ENCODE data around the gene ANKK1. TPM values are rescaled to one million over a fixed set of nuclear protein-coding genes. Genes with fewer than 3 reads are reported as not detected.

ANKK1 gene
- total RNA-seq, 4 donors from 2014 or later: 0.17 to 0.83 (median 0.29) TPM; not detected in 1

GRCh38 chr11:113392236-113392921, 4.8 kb downstream of the ANKK1 start:
- no peak overlapping the region for H3K27ac ChIP-seq (replicated peaks in 1 of 4)
- no peak for TF ChIP-seq CTCF (IDR thresholded peaks at IDR 0.05)
- H3K9me3 ChIP-seq: no peaks in the 10 kb centered on the region
- 75% methylated on average over 3 of the region's 3 CpGs for WGBS
- intact Hi-C loops (cut with DNase I): no loop called here
- H3K4me1 ChIP-seq: peaks cover 0 to 9% (median 8%) of the 10 kb centered on the region in 4 donors
- H3K36me3 ChIP-seq: no peaks in the 10 kb centered on the region
- no peak for DNase-seq (ENCODE audit: extremely low spot score)
- peaks cover 0 to 40% (median 9%) of the 10 kb centered on the region in 4 donors for H3K27me3 ChIP-seq
- H3K4me3 ChIP-seq: no peak overlapping the region

GRCh38 chr11:113393501-113393985, 6.0 kb downstream of the ANKK1 start:
- no peak for TF ChIP-seq POLR2AphosphoS5 (IDR thresholded peaks at IDR 0.05)
- no peak for TF ChIP-seq CTCF (IDR thresholded peaks at IDR 0.05)
- TF ChIP-seq EP300 (IDR thresholded peaks at IDR 0.05): no peak
- no peak for TF ChIP-seq POLR2A (IDR thresholded peaks at IDR 0.05; ENCODE audit: low read depth)
- H3K36me3 ChIP-seq: no peaks in the 10 kb centered on the region
- intact Hi-C loops (cut with DNase I): no loop called here
- H3K9me3 ChIP-seq: no peaks in the 10 kb centered on the region
- H3K27me3 ChIP-seq: peaks cover 0 to 29% (median 0%) of the 10 kb centered on the region in 4 donors
- H3K4me3 ChIP-seq: no peak overlapping the region
- H3K27ac ChIP-seq (replicated peaks in 1 of 4): no peak overlapping the region
- whole genome bisulfite sequencing: 75% methylated on average over 5 of the region's 8 CpGs
- H3K4me1 ChIP-seq: no peaks in the 10 kb centered on the region
- no peak for DNase-seq (ENCODE audit: extremely low spot score)

- 94% methylated on average over 8 of the region's 11 CpGs for WGBS
- no peaks in the 10 kb centered on the region for H3K36me3 ChIP-seq
- TF ChIP-seq POLR2A (IDR thresholded peaks at IDR 0.05; ENCODE audit: low read depth): no peak
- no peak for TF ChIP-seq EP300 (IDR thresholded peaks at IDR 0.05)
- TF ChIP-seq POLR2AphosphoS5 (IDR thresholded peaks at IDR 0.05): no peak
- no peak for TF ChIP-seq CTCF (IDR thresholded peaks at IDR 0.05)
- no peaks in the 10 kb centered on the region for H3K9me3 ChIP-seq
- DNase-seq (ENCODE audit: extremely low spot score): no peak
- no peaks in the 10 kb centered on the region for H3K4me1 ChIP-seq
- peaks cover 0 to 16% (median 0%) of the 10 kb centered on the region in 4 donors for H3K27me3 ChIP-seq
- no peak overlapping the region for H3K27ac ChIP-seq (replicated peaks in 1 of 4)
- H3K4me3 ChIP-seq: no peak overlapping the region
- intact Hi-C loops (cut with DNase I): no loop called here
Measured at GRCh38 chr11:113394919-113395318, 7.3 kb downstream of the ANKK1 start.

- no peaks in the 10 kb centered on the region for H3K36me3 ChIP-seq
- TF ChIP-seq POLR2A (IDR thresholded peaks at IDR 0.05; ENCODE audit: low read depth): no peak
- TF ChIP-seq CTCF (IDR thresholded peaks at IDR 0.05): no peak
- no peak for TF ChIP-seq EP300 (IDR thresholded peaks at IDR 0.05)
- TF ChIP-seq POLR2AphosphoS5 (IDR thresholded peaks at IDR 0.05): no peak
- H3K27me3 ChIP-seq: peaks cover 0 to 7% (median 0%) of the 10 kb centered on the region in 4 donors
- 93% methylated on average over 9 of the region's 9 CpGs for WGBS
- DNase-seq (ENCODE audit: extremely low spot score): no peak
- H3K27ac ChIP-seq (replicated peaks in 1 of 4): no peak overlapping the region
- intact Hi-C loops (cut with DNase I): no loop called here
- no peaks in the 10 kb centered on the region for H3K4me1 ChIP-seq
- no peak overlapping the region for H3K4me3 ChIP-seq
- H3K9me3 ChIP-seq: no peaks in the 10 kb centered on the region
Measured at GRCh38 chr11:113395782-113396336, 8.3 kb downstream of the ANKK1 start.

Data from esophagus muscularis mucosa (tissue), 4 donors.